K562 (cell line): ENCODE measurements around the gene SLC26A6. TPM values are rescaled to one million over a fixed set of nuclear protein-coding genes. Genes with fewer than 3 reads are reported as not detected.
A peak's percentile ranks its signal among the peaks of the same experiment; 100 is the strongest.

Source experiments
- AFF1 ChIP-seq, 2 experiments: fragments of 450-650 bp; IDR thresholded peaks; 2 replicates each; pipeline ENCODE4 v1.6.1; 2018; ENCODE audit warnings: mild to moderate bottlenecking in 2 of 2, low read depth in 1 of 2; ENCODE audit not compliant: partially characterized antibody in 2 of 2
- ATF1 ChIP-seq, 2 experiments: fragments of 450-650 bp in 1 of 2; IDR thresholded peaks; 2 replicates each; pipeline ENCODE4 v1.6.1; 2016; ENCODE audit warnings: missing compliant biosample characterization in 1 of 2, missing genetic modification characterization in 1 of 2
- CAMTA2 ChIP-seq: fragments of 250-450 bp; sonication (Bioruptor Pico); conservative IDR thresholded peaks from 2 replicates; pipeline ENCODE4 v1.5.1; 2022
- CBX2 ChIP-seq: fragments of 200-600 bp; sonication (generic); IDR thresholded peaks from one replicate; pipeline ENCODE4 v1.6.1; 2012; ENCODE audit warnings: mild to moderate bottlenecking, low read length, inconsistent platforms; ENCODE audit not compliant: insufficient read depth, poor library complexity, severe bottlenecking
- MTA3 ChIP-seq: fragments of 450-650 bp; formaldehyde crosslinking; IDR thresholded peaks from 2 replicates; pipeline ENCODE4 v1.6.1; 2017; ENCODE audit warnings: mild to moderate bottlenecking, borderline replicate concordance
- PML ChIP-seq: IDR thresholded peaks from 2 replicates; pipeline ENCODE4 v1.6.1; 2012; ENCODE audit warnings: low read length, inconsistent platforms
- RBM17 ChIP-seq: fragments of 200-400 bp; formaldehyde crosslinking; IDR thresholded peaks from 2 replicates; pipeline ENCODE4 v1.6.1; 2017; ENCODE audit warnings: low read depth, mild to moderate bottlenecking, low read length, borderline replicate concordance
- SMARCA4 ChIP-seq: fragments of 450-650 bp; IDR thresholded peaks from 2 replicates; pipeline ENCODE4 v1.6.1; 2016
- TEAD4 ChIP-seq, 2 experiments: sonication (generic) in 1 of 2; formaldehyde crosslinking in 1 of 2; IDR thresholded peaks; 2 replicates each; pipeline versions ENCODE4 v1.6.1 to v1.8.0; 2012 to 2022; ENCODE audit warnings: borderline replicate concordance in 1 of 2, inconsistent platforms in 1 of 2, low read length in 1 of 2, mild to moderate bottlenecking in 1 of 2, missing genetic modification reagents in 1 of 2
- TRIM28 ChIP-seq: fragments of 450-650 bp; IDR thresholded peaks from 2 replicates; pipeline ENCODE4 v1.6.1; 2017
- ZBTB7A ChIP-seq: IDR thresholded peaks from 2 replicates; pipeline ENCODE4 v1.6.1; 2011; ENCODE audit warnings: low read depth, mild to moderate bottlenecking, low read length, moderate library complexity, borderline replicate concordance; ENCODE audit not compliant: control insufficient read depth
- ZFP36 ChIP-seq: fragments of 150-350 bp; IDR thresholded peaks from 2 replicates; pipeline ENCODE4 v1.6.1; 2018; ENCODE audit warnings: low read length, low read depth; ENCODE audit not compliant: partially characterized antibody
- ZNF134 ChIP-seq: fragments of 250-450 bp; sonication (Bioruptor Pico); conservative IDR thresholded peaks from 2 replicates; pipeline ENCODE4 v1.4.0; 2020
- ZNF778 ChIP-seq: fragments of 450-650 bp; formaldehyde crosslinking; IDR thresholded peaks from 2 replicates; pipeline ENCODE4 v1.4.0; 2020; ENCODE audit warnings: mild to moderate bottlenecking, moderate library complexity
- ZSCAN29 ChIP-seq: fragments of 450-650 bp; IDR thresholded peaks from 2 replicates; pipeline ENCODE4 v1.6.1; 2017
- polyA plus RNA-seq, 8 experiments: library from polyadenylated mRNA; depleted of rRNA in 4 of 8; stranded (reverse) in 5 of 8; unstranded in 3 of 8; fragments of >200 nt; fragmentation: Nextera tagmentation in 2 of 8; fragmentation: Illumina TruSeq in 1 of 8; extraction: Ambion mirVana in 2 of 8; extraction: Trizol in 1 of 8; gene quantifications; 2 replicates each; pipeline versions ENCODE4 v1.2.1 to v1.2.3, GENCODE V29; 2011 to 2014; ENCODE audit warnings: inconsistent platforms in 1 of 8, missing spikeins in 1 of 8
- total RNA-seq, 7 experiments: library from RNA; depleted of rRNA in 6 of 7; stranded (reverse); fragments of >200 nt in 6 of 7; fragmentation: Illumina TruSeq in 2 of 7; extraction: Trizol in 2 of 7; gene quantifications; 2 replicates each; pipeline versions ENCODE4 v1.2.1 to v1.2.3, GENCODE V29; 2011 to 2021; ENCODE audit warnings: low replicate concordance in 1 of 7
- TF ChIP-seq, protein P1 (sequence below): fragments of 450-650 bp; formaldehyde crosslinking; IDR thresholded peaks from 2 replicates; pipeline ENCODE4 v1.4.0; 2022; ENCODE audit warnings: missing genetic modification characterization
- TF ChIP-seq, protein P2 (sequence below): fragments of 250-450 bp; sonication (Bioruptor Pico); IDR thresholded peaks from 2 replicates; pipeline ENCODE4 v1.5.0; 2020; ENCODE audit warnings: mild to moderate bottlenecking
- TF ChIP-seq, protein P3 (sequence below): fragments of 450-650 bp; IDR thresholded peaks from 2 replicates; pipeline ENCODE4 v1.6.1; 2016; ENCODE audit warnings: missing biosample characterization, missing genetic modification characterization
- TF ChIP-seq, protein P4 (sequence below): fragments of 250-450 bp; sonication (Bioruptor Pico); IDR thresholded peaks from 2 replicates; pipeline ENCODE4 v1.4.0; 2020; ENCODE audit warnings: borderline replicate concordance

The SLC26A6 gene
- total and polyA plus RNA-seq, 9 of the 15 experiments (the other 6 are each of a cell fraction or from before 2014, with no cell fraction given), result 2.1 to 27.2 (median 14.8) TPM

DNA sequence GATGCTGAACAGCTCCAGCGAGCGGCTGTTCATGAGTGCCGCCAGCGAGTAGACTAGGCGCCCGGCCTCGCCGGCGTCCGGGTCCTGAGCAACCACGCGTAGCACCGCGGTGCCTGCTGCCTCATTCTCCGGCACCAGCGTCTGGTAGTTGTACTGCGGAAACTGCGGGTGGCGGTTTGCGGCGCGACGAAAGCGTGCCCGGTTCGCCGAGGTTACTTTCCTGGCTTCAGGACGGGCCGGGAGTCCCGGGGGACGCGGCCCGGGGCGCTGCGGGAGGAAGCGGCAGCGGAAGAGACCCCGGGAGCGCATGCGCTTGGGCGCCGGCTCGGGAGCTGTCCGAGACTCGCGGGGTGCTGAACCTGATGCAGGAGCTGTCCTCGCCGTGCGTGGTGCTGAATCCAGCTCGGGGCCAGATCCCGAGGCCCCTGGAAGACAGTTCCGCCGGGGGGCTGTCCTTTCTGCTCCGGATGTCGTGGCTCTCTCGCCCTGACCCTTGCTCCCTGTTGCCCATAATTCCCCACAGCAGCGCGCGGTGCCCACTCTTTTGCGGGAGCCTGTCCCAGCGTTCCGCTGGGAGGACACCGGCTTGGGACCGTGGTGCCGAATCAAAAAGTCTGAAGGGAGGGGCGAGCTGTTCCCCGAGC lies 26.4 kb upstream of the SLC26A6 start (continued):
- TF ChIP-seq, protein P1, sequence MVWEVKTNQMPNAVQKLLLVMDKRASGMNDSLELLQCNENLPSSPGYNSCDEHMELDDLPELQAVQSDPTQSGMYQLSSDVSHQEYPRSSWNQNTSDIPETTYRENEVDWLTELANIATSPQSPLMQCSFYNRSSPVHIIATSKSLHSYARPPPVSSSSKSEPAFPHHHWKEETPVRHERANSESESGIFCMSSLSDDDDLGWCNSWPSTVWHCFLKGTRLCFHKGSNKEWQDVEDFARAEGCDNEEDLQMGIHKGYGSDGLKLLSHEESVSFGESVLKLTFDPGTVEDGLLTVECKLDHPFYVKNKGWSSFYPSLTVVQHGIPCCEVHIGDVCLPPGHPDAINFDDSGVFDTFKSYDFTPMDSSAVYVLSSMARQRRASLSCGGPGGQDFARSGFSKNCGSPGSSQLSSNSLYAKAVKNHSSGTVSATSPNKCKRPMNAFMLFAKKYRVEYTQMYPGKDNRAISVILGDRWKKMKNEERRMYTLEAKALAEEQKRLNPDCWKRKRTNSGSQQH, result no peak
- TF ChIP-seq TEAD4 (IDR thresholded peaks at IDR 0.05; ENCODE audit: low read length), result no peak
- peak; percentile 94 for TF ChIP-seq TEAD4 (CRISPR knock-in tag; IDR thresholded peaks at IDR 0.05; ENCODE audit: borderline replicate concordance)
- no peak for TF ChIP-seq TRIM28
- no peak for TF ChIP-seq SMARCA4
- no peak for TF ChIP-seq ZNF134
- TF ChIP-seq AFF1 (IDR thresholded peaks at IDR 0.05; ENCODE audit: low read depth in 1 of 2, partially characterized antibody in 2 of 2), result peak in 1 of 2 experiments; percentile 100
- TF ChIP-seq CAMTA2 (CRISPR knock-in tag), result no peak
- TF ChIP-seq PML, result no peak
- no peak for TF ChIP-seq ZNF778
- no peak for TF ChIP-seq ZSCAN29
- TF ChIP-seq ZBTB7A, result peak; percentile 43; the same call in 1 of the 2 replicates
- TF ChIP-seq ZFP36, result no peak
- TF ChIP-seq, protein P2, sequence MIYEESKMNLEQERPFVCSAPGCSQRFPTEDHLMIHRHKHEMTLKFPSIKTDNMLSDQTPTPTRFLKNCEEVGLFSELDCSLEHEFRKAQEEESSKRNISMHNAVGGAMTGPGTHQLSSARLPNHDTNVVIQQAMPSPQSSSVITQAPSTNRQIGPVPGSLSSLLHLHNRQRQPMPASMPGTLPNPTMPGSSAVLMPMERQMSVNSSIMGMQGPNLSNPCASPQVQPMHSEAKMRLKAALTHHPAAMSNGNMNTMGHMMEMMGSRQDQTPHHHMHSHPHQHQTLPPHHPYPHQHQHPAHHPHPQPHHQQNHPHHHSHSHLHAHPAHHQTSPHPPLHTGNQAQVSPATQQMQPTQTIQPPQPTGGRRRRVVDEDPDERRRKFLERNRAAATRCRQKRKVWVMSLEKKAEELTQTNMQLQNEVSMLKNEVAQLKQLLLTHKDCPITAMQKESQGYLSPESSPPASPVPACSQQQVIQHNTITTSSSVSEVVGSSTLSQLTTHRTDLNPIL (CRISPR knock-in tag), result no peak
- no peak for TF ChIP-seq CBX2
- no peak for TF ChIP-seq MTA3
- peak; percentile 81 for TF ChIP-seq ATF1 (CRISPR knock-in tag; IDR thresholded peaks at IDR 0.05)
- TF ChIP-seq ATF1 (tag; IDR thresholded peaks at IDR 0.05), result no peak
- TF ChIP-seq RBM17, result no peak
- TF ChIP-seq, protein P3, sequence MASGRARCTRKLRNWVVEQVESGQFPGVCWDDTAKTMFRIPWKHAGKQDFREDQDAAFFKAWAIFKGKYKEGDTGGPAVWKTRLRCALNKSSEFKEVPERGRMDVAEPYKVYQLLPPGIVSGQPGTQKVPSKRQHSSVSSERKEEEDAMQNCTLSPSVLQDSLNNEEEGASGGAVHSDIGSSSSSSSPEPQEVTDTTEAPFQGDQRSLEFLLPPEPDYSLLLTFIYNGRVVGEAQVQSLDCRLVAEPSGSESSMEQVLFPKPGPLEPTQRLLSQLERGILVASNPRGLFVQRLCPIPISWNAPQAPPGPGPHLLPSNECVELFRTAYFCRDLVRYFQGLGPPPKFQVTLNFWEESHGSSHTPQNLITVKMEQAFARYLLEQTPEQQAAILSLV (tag), result no peak
- TF ChIP-seq, protein P4, sequence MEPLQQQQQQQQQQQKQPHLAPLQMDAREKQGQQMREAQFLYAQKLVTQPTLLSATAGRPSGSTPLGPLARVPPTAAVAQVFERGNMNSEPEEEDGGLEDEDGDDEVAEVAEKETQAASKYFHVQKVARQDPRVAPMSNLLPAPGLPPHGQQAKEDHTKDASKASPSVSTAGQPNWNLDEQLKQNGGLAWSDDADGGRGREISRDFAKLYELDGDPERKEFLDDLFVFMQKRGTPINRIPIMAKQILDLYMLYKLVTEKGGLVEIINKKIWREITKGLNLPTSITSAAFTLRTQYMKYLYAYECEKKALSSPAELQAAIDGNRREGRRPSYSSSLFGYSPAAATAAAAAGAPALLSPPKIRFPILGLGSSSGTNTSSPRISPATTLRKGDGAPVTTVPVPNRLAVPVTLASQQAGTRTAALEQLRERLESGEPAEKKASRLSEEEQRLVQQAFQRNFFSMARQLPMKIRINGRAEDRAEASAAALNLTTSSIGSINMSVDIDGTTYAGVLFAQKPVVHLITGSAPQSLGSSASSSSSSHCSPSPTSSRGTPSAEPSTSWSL (CRISPR knock-in tag), result no peak
